Measurements from ENCODE around the gene YY1AP1.
"Not testable (repeated sequence)": the region's sequence is repeated elsewhere in the genome, so short reads cannot be mapped to it uniquely, and the experiment has no call there.

DNA sequence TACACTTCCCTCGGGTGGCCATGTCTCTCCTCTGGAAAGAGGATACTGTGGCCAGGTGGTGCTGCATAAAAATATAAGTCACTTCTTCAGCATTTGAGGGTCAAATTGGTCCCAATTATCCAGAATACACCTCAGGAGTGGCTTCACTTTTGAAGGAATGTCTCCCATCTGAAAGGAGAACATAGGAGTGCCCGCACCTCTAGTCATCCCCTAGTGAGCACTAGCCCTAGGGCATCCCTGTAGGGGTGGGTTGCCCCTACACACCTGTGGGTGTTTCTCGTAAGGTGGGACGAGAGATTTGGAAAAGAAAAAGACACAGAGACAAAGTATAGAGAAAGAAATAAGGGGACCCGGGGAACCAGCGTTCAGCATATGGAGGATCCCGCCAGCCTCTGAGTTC lies 62.1 kb downstream of the YY1AP1 start:
- TF ChIP-seq, protein P1, sequence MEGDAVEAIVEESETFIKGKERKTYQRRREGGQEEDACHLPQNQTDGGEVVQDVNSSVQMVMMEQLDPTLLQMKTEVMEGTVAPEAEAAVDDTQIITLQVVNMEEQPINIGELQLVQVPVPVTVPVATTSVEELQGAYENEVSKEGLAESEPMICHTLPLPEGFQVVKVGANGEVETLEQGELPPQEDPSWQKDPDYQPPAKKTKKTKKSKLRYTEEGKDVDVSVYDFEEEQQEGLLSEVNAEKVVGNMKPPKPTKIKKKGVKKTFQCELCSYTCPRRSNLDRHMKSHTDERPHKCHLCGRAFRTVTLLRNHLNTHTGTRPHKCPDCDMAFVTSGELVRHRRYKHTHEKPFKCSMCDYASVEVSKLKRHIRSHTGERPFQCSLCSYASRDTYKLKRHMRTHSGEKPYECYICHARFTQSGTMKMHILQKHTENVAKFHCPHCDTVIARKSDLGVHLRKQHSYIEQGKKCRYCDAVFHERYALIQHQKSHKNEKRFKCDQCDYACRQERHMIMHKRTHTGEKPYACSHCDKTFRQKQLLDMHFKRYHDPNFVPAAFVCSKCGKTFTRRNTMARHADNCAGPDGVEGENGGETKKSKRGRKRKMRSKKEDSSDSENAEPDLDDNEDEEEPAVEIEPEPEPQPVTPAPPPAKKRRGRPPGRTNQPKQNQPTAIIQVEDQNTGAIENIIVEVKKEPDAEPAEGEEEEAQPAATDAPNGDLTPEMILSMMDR (conservative IDR thresholded peaks at IDR 0.05; ENCODE audit: low read depth, low read length) = not testable (repeated sequence)
- not testable (repeated sequence) for TF ChIP-seq EZH2 (IDR thresholded peaks at IDR 0.05; ENCODE audit: borderline replicate concordance, low read depth, low read length, poor library complexity, severe bottlenecking)

Measured in A673 (cell line).